Naive B cell (primary cell): Measurements from ENCODE around the gene CORO6. TPM values are rescaled to one million over a fixed set of nuclear protein-coding genes. Genes with fewer than 3 reads are reported as not detected.

ENCODE experiments used
- ATAC-seq, 2 donors: fragments of 150-1000 bp; cut with Tn5 transposase; 2 replicates each; pipeline ENCODE4 v1.10.0; 2021; ENCODE audit warnings: low read depth in 2 of 2, mild to moderate bottlenecking in 2 of 2, moderate library complexity in 2 of 2
- DNase-seq: peaks from one replicate; pipeline ENCODE4 v3.0.0; 2022
- H3K27ac Mint-ChIP-seq, 6 donors: one replicate each; pipeline ENCODE4 v1.8.0; 2020 to 2022; ENCODE audit warnings: mild to moderate bottlenecking in 6 of 6, mixed read lengths in 6 of 6, moderate library complexity in 5 of 6, inconsistent platforms in 2 of 6
- H3K27me3 Mint-ChIP-seq, 3 donors: one replicate each; pipeline ENCODE4 v1.8.0; 2021 to 2022; ENCODE audit warnings: mixed read lengths in 3 of 3, mild to moderate bottlenecking in 1 of 3
- H3K36me3 Mint-ChIP-seq, 2 donors: one replicate each; pipeline ENCODE4 v1.8.0; 2020 to 2022; ENCODE audit warnings: mixed read lengths in 2 of 2, inconsistent platforms in 1 of 2, mild to moderate bottlenecking in 1 of 2
- H3K4me1 Mint-ChIP-seq, 3 donors: one replicate each; pipeline ENCODE4 v1.8.0; 2020 to 2022; ENCODE audit warnings: mixed read lengths in 3 of 3, inconsistent platforms in 1 of 3, mild to moderate bottlenecking in 1 of 3, moderate library complexity in 1 of 3
- H3K4me3 Mint-ChIP-seq, 8 donors: one replicate each; pipeline ENCODE4 v1.8.0; 2020 to 2022; ENCODE audit warnings: mild to moderate bottlenecking in 8 of 8, mixed read lengths in 8 of 8, moderate library complexity in 8 of 8, inconsistent platforms in 2 of 8
- H3K9me3 Mint-ChIP-seq, 7 donors: one replicate each; pipeline ENCODE4 v1.8.0; 2020 to 2022; ENCODE audit warnings: mixed read lengths in 7 of 7, mild to moderate bottlenecking in 5 of 7, inconsistent platforms in 2 of 7, moderate library complexity in 1 of 7
- polyA plus RNA-seq, 6 donors: library from polyadenylated mRNA; unstranded; fragments of 300-500 nt; fragmentation: Illumina TruSeq; gene quantifications; one replicate each; pipeline ENCODE4 v1.2.3, GENCODE V29; 2021; ENCODE audit warnings: low read depth in 6 of 6

CORO6 gene
- polyA plus RNA-seq, 6 donors from 2014 or later, result 0.12 to 0.13 TPM; not detected in 4

- no peaks in the 10 kb centered on the region for H3K27me3 Mint-ChIP-seq
- peaks cover 8 to 9% of the 10 kb centered on the region in 2 donors for H3K36me3 Mint-ChIP-seq
- H3K4me1 Mint-ChIP-seq, result peaks cover 20 to 52% (median 50%) of the 10 kb centered on the region in 3 donors
- peak overlapping the region in 1 of 6 donors; percentile 81 for H3K27ac Mint-ChIP-seq
- no peak for ATAC-seq
- H3K4me3 Mint-ChIP-seq, result peak overlapping the region in 2 of 8 donors; percentile 33 to 37
- H3K9me3 Mint-ChIP-seq, result no peaks in the 10 kb centered on the region
- DNase-seq, result no peak
Measured at GRCh38 chr17:29582254-29582765, 40.4 kb downstream of the CORO6 start.

DNA sequence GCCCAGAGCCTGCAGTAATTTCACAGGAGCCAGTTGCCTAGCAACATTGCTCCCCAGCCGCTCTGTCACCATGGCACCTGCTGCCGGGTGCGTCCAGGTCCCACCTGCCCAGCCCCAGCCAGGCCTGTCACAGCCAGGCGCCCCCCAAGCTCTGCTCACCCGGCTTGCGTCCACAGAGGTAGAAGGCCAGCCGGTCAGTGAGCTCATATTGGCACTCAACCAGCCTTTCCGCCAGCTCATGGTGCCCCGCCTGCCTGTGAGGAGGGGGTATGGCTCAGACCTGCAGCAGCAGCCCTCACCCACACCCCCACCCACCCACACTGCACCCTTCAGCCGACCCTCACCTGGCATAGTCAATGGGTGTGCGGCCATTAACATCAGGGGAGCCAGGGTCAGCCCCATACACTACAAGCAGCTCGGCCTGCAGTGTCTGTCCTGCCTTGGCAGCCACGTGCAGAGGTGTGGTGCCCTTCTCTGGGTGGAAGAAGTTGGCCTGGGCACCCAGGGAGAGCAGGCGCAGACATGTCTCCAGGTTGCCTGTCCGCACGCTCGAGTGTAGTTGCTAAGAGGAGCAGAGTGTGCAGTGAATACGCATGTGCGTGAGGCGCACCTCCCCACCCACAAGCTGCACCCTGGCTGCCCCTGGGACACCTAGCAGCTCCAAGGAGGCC lies 41.0 kb downstream of the CORO6 start:
- Mint-ChIP-seq H3K27ac (no peak overlapping the region), H3K9me3 (no peaks in the 10 kb centered on the region), H3K27me3 (no peaks in the 10 kb centered on the region), H3K4me1 (peaks cover 18 to 46% (median 45%) of the 10 kb centered on the region in 3 donors), H3K4me3 (no peak overlapping the region), H3K36me3 (peaks cover 8 to 9% of the 10 kb centered on the region in 2 donors)
- ATAC-seq (no peak), DNase-seq (no peak)

GRCh38 chr17:29579866-29580771 lies 42.6 kb downstream of the CORO6 start:
- DNase-seq (peak; percentile 88), ATAC-seq (peak; percentile 98 to 99)
- Mint-ChIP-seq H3K27ac (peak overlapping the region in 5 of 6 donors; percentile 7 to 90 (median 82)), H3K27me3 (no peaks in the 10 kb centered on the region), H3K4me1 (peaks cover 22 to 40% (median 35%) of the 10 kb centered on the region in 3 donors), H3K4me3 (peak overlapping the region in 3 of 8 donors; percentile 9 to 66 (median 29)), H3K36me3 (peaks cover 8 to 9% of the 10 kb centered on the region in 2 donors), H3K9me3 (no peaks in the 10 kb centered on the region)

DNA sequence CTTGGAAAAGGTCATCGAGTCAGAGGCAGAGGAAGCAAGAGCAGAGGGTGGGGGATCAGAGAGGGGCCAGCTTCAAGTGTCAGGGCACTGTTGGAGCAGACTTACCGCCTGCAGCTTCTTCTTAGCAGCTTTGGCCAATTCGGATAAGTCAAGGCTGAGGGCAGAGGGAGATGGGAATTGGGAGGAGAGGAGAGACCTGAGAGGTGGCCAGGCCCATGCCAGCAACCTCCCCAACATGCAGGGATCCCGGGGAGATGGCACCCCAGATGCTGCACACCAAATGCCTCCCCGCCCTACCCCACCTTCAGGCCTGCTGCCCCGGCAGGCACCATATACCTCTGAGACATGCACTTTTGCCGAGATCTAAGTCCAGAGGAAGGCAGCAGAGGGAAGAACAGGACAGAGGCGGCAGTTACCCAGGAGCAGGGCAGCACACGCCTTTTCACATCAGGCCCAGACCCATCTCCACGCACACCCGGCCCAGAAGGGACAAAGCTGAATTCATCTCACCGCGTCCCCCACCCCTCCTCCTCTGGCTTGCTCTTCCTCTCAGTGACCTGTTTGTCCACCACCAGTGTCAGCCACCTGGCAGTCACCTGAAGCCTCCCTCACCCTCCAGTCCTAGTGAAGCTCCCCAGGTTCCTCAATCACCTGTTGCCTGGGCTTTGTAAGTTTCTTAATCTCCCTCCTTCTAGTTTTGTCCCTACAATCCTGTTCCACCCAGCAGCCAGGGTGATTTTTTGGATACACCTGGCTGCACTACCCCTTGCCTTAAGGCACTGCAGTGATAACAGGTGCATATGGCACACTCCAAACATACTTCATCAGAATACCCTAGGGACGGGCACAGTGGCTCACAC lies 43.9 kb downstream of the CORO6 start:
- Mint-ChIP-seq H3K4me1 (peaks cover 24 to 36% (median 35%) of the 10 kb centered on the region in 3 donors), H3K4me3 (peak overlapping the region in 1 of 8 donors; percentile 72), H3K36me3 (peaks cover 8 to 9% of the 10 kb centered on the region in 2 donors), H3K27me3 (no peaks in the 10 kb centered on the region), H3K27ac (peak overlapping the region in 2 of 6 donors; percentile 49 to 81), H3K9me3 (no peaks in the 10 kb centered on the region)
- DNase-seq (no peak), ATAC-seq (no peak)

- Mint-ChIP-seq H3K9me3 (no peaks in the 10 kb centered on the region), H3K4me3 (no peak overlapping the region), H3K27me3 (no peaks in the 10 kb centered on the region), H3K4me1 (peaks cover 21 to 36% (median 31%) of the 10 kb centered on the region in 3 donors), H3K36me3 (peaks cover 8 to 9% of the 10 kb centered on the region in 2 donors), H3K27ac (peak overlapping the region in 1 of 6 donors; percentile 49)
- no peak for DNase-seq
- no peak for ATAC-seq
Measured at GRCh38 chr17:29577385-29578211, 45.1 kb downstream of the CORO6 start.

DNA sequence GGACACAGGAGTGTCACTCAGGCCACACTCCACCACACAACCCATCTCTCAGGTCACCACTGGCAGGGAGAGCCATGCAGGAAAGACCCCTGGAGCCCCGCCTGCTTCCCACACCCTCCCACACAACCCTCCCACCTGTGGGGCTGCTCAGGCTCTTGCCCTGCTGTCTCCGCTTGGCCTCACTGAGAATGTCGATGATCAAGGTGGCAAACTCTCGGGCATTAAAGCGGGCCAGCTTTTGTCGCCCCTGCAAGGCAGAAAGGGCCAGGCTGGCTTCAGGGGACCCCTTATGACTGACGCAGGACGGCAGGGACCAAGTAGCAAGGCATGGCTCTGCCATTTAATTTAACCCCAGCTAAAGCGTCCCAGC lies 45.7 kb downstream of the CORO6 start:
- Mint-ChIP-seq H3K4me3 (no peak overlapping the region), H3K9me3 (no peaks in the 10 kb centered on the region), H3K4me1 (peaks cover 21 to 32% (median 31%) of the 10 kb centered on the region in 3 donors), H3K27me3 (no peaks in the 10 kb centered on the region), H3K27ac (no peak overlapping the region), H3K36me3 (peaks cover 8 to 9% of the 10 kb centered on the region in 2 donors)
- ATAC-seq (no peak), DNase-seq (no peak)

- peaks cover 21 to 35% (median 31%) of the 10 kb centered on the region in 3 donors for H3K4me1 Mint-ChIP-seq
- no peak overlapping the region for H3K27ac Mint-ChIP-seq
- ATAC-seq, result no peak
- peaks cover 8 to 9% of the 10 kb centered on the region in 2 donors for H3K36me3 Mint-ChIP-seq
- H3K27me3 Mint-ChIP-seq, result no peaks in the 10 kb centered on the region
- H3K4me3 Mint-ChIP-seq, result peak overlapping the region in 1 of 8 donors; percentile 33
- no peak for DNase-seq
- no peaks in the 10 kb centered on the region for H3K9me3 Mint-ChIP-seq
Measured at GRCh38 chr17:29576214-29577000, 46.3 kb downstream of the CORO6 start.

DNA sequence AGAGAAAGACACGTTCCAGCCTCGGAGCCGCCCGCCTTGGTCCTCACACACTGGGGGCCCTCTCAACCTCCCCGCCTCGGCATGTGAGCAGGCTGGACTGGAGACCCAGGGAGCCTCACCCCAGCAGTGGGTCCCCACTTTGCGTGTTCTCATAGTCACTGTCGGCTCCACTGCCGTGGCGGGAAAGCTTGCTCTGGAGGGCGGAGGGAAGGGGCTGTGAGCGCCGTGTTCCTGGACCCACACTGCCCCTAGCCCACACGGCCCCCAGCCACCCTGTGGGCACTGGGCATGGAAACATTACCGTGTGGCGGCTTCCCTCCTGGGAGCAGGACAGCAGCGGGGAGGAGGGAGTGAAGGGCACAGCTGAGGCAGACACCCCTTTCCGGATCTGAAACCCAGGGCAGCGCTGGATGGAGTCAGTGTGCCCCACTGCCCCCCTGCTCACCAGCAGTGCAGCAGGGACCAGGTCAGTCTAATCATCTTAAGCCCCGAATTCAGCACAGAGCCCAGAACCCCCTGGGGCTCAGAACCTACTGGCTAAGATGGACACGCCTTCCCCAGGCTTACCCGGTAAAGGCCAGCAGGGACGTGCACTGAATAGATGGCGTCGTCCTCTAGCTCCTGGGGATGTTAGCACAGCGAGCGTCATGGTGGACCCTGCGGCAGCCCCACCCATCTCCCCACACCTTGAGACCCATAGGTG lies 47.0 kb downstream of the CORO6 start:
- Mint-ChIP-seq H3K9me3 (no peaks in the 10 kb centered on the region), H3K36me3 (peaks cover 8 to 9% of the 10 kb centered on the region in 2 donors), H3K4me3 (peak overlapping the region in 1 of 8 donors; percentile 13), H3K27me3 (no peaks in the 10 kb centered on the region), H3K4me1 (peaks cover 25 to 39% (median 36%) of the 10 kb centered on the region in 3 donors), H3K27ac (peak overlapping the region in 3 of 6 donors; percentile 32 to 83 (median 59))
- no peak for DNase-seq
- ATAC-seq, result no peak

DNA sequence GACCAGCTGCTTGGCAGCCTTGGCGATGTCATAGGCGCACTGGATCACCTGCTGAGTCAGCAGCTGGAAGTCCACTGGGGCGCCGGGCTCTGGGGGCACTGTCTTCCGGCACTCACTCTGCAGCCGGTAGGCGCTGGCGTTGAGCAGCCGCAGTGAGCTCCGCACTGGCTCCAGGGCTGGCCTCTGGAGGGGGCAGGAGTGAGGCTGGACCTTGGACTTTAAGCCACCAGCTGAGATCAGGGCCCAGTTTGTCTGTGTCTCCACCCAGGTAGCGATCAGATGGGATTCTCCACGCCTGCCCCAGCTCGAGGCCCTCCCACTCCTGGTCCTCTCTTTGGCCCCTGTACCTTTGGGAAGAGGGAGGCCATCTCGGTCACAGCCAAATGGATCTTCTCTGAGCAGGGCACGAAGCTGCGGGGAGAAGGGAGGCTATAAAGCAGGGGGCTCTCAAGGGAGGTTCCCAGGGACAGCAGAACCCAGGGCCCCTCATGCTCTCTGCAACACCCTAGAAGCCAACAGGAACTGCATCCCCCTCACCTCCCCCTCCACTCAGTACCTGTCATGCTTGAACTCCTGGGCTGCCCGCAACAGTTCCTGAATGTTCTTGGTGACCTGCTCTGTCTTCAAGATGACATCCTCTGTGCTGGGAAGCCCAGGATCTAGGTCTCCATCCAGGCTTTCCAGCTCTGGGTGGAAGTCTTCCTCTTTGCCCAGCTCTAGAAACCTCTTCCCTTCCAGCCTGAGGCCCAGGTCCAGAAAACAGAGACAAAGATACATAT lies 47.8 kb downstream of the CORO6 start:
- H3K9me3 Mint-ChIP-seq, result no peaks in the 10 kb centered on the region
- H3K27ac Mint-ChIP-seq, result peak overlapping the region in 4 of 6 donors; percentile 25 to 83 (median 53)
- DNase-seq (no peak), ATAC-seq (peak; percentile 43 to 63)
- H3K4me3 Mint-ChIP-seq, result peak overlapping the region in 5 of 8 donors; percentile 14 to 66 (median 29)
- H3K36me3 Mint-ChIP-seq, result peaks cover 2 to 9% of the 10 kb centered on the region in 2 donors
- H3K27me3 Mint-ChIP-seq, result no peaks in the 10 kb centered on the region
- H3K4me1 Mint-ChIP-seq, result peaks cover 22 to 34% (median 34%) of the 10 kb centered on the region in 3 donors

DNA sequence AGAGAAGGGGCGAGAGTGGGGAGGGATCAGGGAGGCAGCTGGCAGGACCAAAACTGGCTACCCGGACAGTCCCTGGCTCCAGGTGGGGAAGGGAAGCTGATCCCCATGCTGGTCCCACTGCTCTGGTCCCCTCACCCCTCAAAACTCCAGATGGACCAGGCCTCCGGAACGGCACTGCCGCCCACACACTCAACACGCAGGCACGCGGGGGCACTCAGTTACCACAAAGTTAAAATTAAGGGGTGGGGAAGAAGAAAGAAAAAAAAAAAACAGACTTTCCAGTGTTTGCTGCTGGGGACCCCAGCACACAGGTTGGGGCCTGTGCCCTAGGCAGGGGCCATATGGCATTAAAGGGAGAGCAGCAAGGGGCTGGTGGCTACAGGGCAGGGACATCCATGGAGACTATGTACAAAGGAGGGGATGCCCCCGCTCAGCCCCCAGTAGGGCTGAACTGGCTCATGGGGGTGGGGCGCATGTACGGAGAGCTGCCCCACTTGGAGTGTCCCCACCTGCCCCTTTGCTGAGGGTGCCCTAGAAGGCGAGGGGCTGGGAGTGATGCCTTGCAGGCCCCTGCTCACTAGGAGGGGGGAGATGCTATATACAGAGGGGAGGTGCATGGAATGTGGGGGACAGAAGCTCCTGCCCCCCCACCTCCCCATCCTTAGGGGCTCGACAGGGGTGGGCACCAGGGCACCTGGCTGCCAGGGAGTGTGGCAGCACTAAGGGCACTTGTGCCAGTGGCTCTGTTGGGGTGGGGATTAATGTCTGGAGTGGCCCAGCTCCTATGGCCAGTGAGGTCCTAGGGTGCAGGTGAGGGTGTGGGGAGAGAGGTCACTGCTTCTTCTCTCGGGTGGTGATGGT lies 48.6 kb downstream of the CORO6 start:
- H3K27ac Mint-ChIP-seq, result peak overlapping the region in 2 of 6 donors; percentile 59 to 74
- ATAC-seq, result no peak
- no peaks in the 10 kb centered on the region for H3K27me3 Mint-ChIP-seq
- DNase-seq, result no peak
- peaks cover 26 to 38% (median 36%) of the 10 kb centered on the region in 3 donors for H3K4me1 Mint-ChIP-seq
- peaks cover 0 to 9% of the 10 kb centered on the region in 2 donors for H3K36me3 Mint-ChIP-seq
- no peaks in the 10 kb centered on the region for H3K9me3 Mint-ChIP-seq
- H3K4me3 Mint-ChIP-seq, result peak overlapping the region in 3 of 8 donors; percentile 14 to 72 (median 29)
